Uterus (tissue), 4 donors: Measurements from ENCODE around the gene PDE1C. TPM values are rescaled to one million over a fixed set of nuclear protein-coding genes. Genes with fewer than 3 reads are reported as not detected.

ENCODE experiments used
- DNase-seq, 2 donors: peaks; one replicate each; pipeline ENCODE4 v3.0.0-alpha.2; 2019 to 2020
- H3K27ac ChIP-seq, 2 donors: fragments of 200-600 bp; sonication (generic); 1 replicate in 1 of 2; 2 replicates in 1 of 2; pipeline ENCODE4 v1.5.1; 2016 to 2018
- H3K27me3 ChIP-seq, 2 donors: fragments of 200-600 bp; sonication (generic); one replicate each; pipeline ENCODE4 v1.5.1; 2018 to 2019; ENCODE audit warnings: control low read depth in 1 of 2
- H3K36me3 ChIP-seq, 2 donors: fragments of 200-600 bp; sonication (generic); one replicate each; pipeline ENCODE4 v1.5.1; 2019; ENCODE audit warnings: control low read depth in 1 of 2
- H3K4me1 ChIP-seq, 2 donors: fragments of 200-600 bp; sonication (generic); one replicate each; pipeline ENCODE4 v1.5.1; 2018 to 2019; ENCODE audit warnings: control low read depth in 1 of 2
- H3K4me3 ChIP-seq, 2 donors: fragments of 200-600 bp; sonication (generic); 1 replicate in 1 of 2; 2 replicates in 1 of 2; pipeline ENCODE4 v1.5.1; 2018 to 2019; ENCODE audit warnings: mild to moderate bottlenecking in 1 of 2
- H3K9me3 ChIP-seq, 2 donors: fragments of 200-600 bp; sonication (generic); one replicate each; pipeline ENCODE4 v1.5.1; 2019; ENCODE audit warnings: control low read depth in 1 of 2
- CTCF ChIP-seq, 4 experiments: fragments of 200-600 bp in 2 of 4; fragments of 450-650 bp in 2 of 4; sonication (generic) in 2 of 4; IDR thresholded peaks; one replicate each; pipeline ENCODE4 v1.5.1; 2016 to 2019; ENCODE audit warnings: antibody characterized with exemption in 4 of 4, mild to moderate bottlenecking in 2 of 4, moderate library complexity in 1 of 4
- POLR2A ChIP-seq, 2 donors: fragments of 450-650 bp; IDR thresholded peaks; one replicate each; pipeline ENCODE4 v1.6.1; 2016; ENCODE audit warnings: antibody characterized with exemption in 2 of 2, mild to moderate bottlenecking in 1 of 2, moderate library complexity in 1 of 2
- intact Hi-C: fragments of 100-400 bp; cut with DNase I; formaldehyde crosslinking; loops from one replicate; pipeline ENCODE4 v1.15.1; 2023; ENCODE audit warnings: low total_unique reads
- total RNA-seq, 4 donors: library from RNA; depleted of rRNA in 3 of 4; stranded (reverse); fragments of >200 nt in 3 of 4; gene quantifications; one replicate each; pipeline versions ENCODE4 v1.1.0 to v1.2.4, GENCODE V29; 2014 to 2023
- donor health status: DM: yes; HTN: yes; CAD: no.

Gene PDE1C
- total RNA-seq, 4 donors from 2014 or later: 5.9 to 26.4 (median 13.7) TPM

GRCh38 chr7:31882187-31882586, 188.0 kb downstream of the PDE1C start:
- H3K27me3 ChIP-seq: no peaks in the 10 kb centered on the region
- no peak overlapping the region for H3K27ac ChIP-seq
- H3K9me3 ChIP-seq: no peaks in the 10 kb centered on the region
- intact Hi-C loops: no loop called here
- TF ChIP-seq POLR2A (IDR thresholded peaks at IDR 0.05): no peak
- no peaks in the 10 kb centered on the region for H3K36me3 ChIP-seq
- no peak for DNase-seq
- H3K4me3 ChIP-seq: no peak overlapping the region
- H3K4me1 ChIP-seq: peaks cover 0 to 3% of the 10 kb centered on the region in 2 donors

- no peak overlapping the region for H3K27ac ChIP-seq
- H3K4me3 ChIP-seq: no peak overlapping the region
- no peaks in the 10 kb centered on the region for H3K27me3 ChIP-seq
- DNase-seq: no peak
- intact Hi-C loops: no loop called here
- H3K36me3 ChIP-seq: no peaks in the 10 kb centered on the region
- TF ChIP-seq POLR2A (IDR thresholded peaks at IDR 0.05): no peak
- no peak for TF ChIP-seq CTCF (IDR thresholded peaks at IDR 0.05)
- peaks cover 0 to 3% of the 10 kb centered on the region in 2 donors for H3K4me1 ChIP-seq
- H3K9me3 ChIP-seq: no peaks in the 10 kb centered on the region
These were observed 191.3 kb downstream of the PDE1C start for GRCh38 chr7:31878875-31879274.

- Histone ChIP-seq H3K4me1 (no peaks in the 10 kb centered on the region), H3K9me3 (no peaks in the 10 kb centered on the region), H3K36me3 (no peaks in the 10 kb centered on the region), H3K27me3 (no peaks in the 10 kb centered on the region), H3K27ac (no peak overlapping the region), H3K4me3 (no peak overlapping the region)
- intact Hi-C loops: no loop called here
- DNase-seq: no peak
- TF ChIP-seq CTCF (IDR thresholded peaks at IDR 0.05): no peak
- no peak for TF ChIP-seq POLR2A (IDR thresholded peaks at IDR 0.05)
These were observed 194.8 kb downstream of the PDE1C start for GRCh38 chr7:31875424-31875823.

GRCh38 chr7:31874631-31875386, 195.4 kb downstream of the PDE1C start:
- DNase-seq: no peak
- Histone ChIP-seq H3K4me1 (no peaks in the 10 kb centered on the region), H3K27ac (no peak overlapping the region), H3K36me3 (no peaks in the 10 kb centered on the region), H3K4me3 (no peak overlapping the region), H3K27me3 (no peaks in the 10 kb centered on the region), H3K9me3 (no peaks in the 10 kb centered on the region)
- intact Hi-C loops: no loop called here
- TF ChIP-seq CTCF (IDR thresholded peaks at IDR 0.05) (no peak), POLR2A (IDR thresholded peaks at IDR 0.05) (no peak)

- Histone ChIP-seq H3K9me3 (no peaks in the 10 kb centered on the region), H3K27me3 (no peaks in the 10 kb centered on the region), H3K27ac (no peak overlapping the region), H3K4me3 (no peak overlapping the region), H3K36me3 (no peaks in the 10 kb centered on the region), H3K4me1 (no peaks in the 10 kb centered on the region)
- DNase-seq: no peak
- intact Hi-C loops: no loop called here
- no peak for TF ChIP-seq POLR2A (IDR thresholded peaks at IDR 0.05)
- no peak for TF ChIP-seq CTCF (IDR thresholded peaks at IDR 0.05)
These were observed 196.2 kb downstream of the PDE1C start for GRCh38 chr7:31873816-31874597.
